H9 (cell line): ENCODE results near the gene OR52E1. TPM values are rescaled to one million over a fixed set of nuclear protein-coding genes. Genes with fewer than 3 reads are reported as not detected.

Source experiments
- DNase-seq: peaks from one replicate; pipeline ENCODE4 v3.0.0-alpha.2; 2017
- H2AFZ ChIP-seq: one replicate; pipeline ENCODE4 v1.6.1; 2013; ENCODE audit warnings: mild to moderate bottlenecking, low read length, control low read depth, moderate library complexity
- H2AK5ac ChIP-seq: 2 replicates; pipeline ENCODE4 v1.6.1; 2013; ENCODE audit warnings: low read length, control low read depth, mixed read lengths; ENCODE audit not compliant: insufficient read length
- H2BK120ac ChIP-seq: one replicate; pipeline ENCODE4 v1.6.1; 2013; ENCODE audit warnings: low read depth, mild to moderate bottlenecking, low read length, control low read depth, inconsistent platforms; ENCODE audit not compliant: poor library complexity, severe bottlenecking
- H2BK12ac ChIP-seq: 2 replicates; pipeline ENCODE4 v1.6.1; 2013; ENCODE audit warnings: low read length, control low read depth, mixed read lengths, low read depth; ENCODE audit not compliant: insufficient read length
- H2BK15ac ChIP-seq: 2 replicates; pipeline ENCODE4 v1.6.1; 2013; ENCODE audit warnings: low read depth, low read length, control low read depth
- H2BK20ac ChIP-seq: one replicate; pipeline ENCODE4 v1.6.1; 2013; ENCODE audit warnings: low read depth, mild to moderate bottlenecking, low read length, control low read depth, inconsistent platforms; ENCODE audit not compliant: poor library complexity, severe bottlenecking
- H2BK5ac ChIP-seq: 2 replicates; pipeline ENCODE4 v1.6.1; 2013; ENCODE audit warnings: low read length, control low read depth, mixed read lengths; ENCODE audit not compliant: insufficient read length
- H3K14ac ChIP-seq: 2 replicates; pipeline ENCODE4 v1.6.1; 2013; ENCODE audit warnings: low read length, control low read depth; ENCODE audit not compliant: insufficient read depth
- H3K18ac ChIP-seq: 2 replicates; pipeline ENCODE4 v1.6.1; 2013; ENCODE audit warnings: low read depth, mild to moderate bottlenecking, mixed read lengths, low read length, control low read depth; ENCODE audit not compliant: insufficient read length
- H3K23ac ChIP-seq: 2 replicates; pipeline ENCODE4 v1.6.1; 2013; ENCODE audit warnings: low read length, control low read depth, mixed read lengths, low read depth; ENCODE audit not compliant: insufficient read length
- H3K23me2 ChIP-seq: 2 replicates; pipeline ENCODE4 v1.6.1; 2013; ENCODE audit warnings: low read depth, mild to moderate bottlenecking, mixed read lengths, low read length, control low read depth; ENCODE audit not compliant: insufficient read length, poor library complexity, severe bottlenecking
- H3K27ac ChIP-seq: 2 replicates; pipeline ENCODE4 v1.5.1; 2013; ENCODE audit warnings: low read length, control low read depth, mixed read lengths, low read depth; ENCODE audit not compliant: insufficient read length
- H3K27me3 ChIP-seq: 2 replicates; pipeline ENCODE4 v1.6.1; 2013; ENCODE audit warnings: low read length, control low read depth, inconsistent platforms; ENCODE audit not compliant: insufficient read depth
- H3K4ac ChIP-seq: 2 replicates; pipeline ENCODE4 v1.6.1; 2013; ENCODE audit warnings: low read depth, mild to moderate bottlenecking, control low read depth, inconsistent platforms, low read length, moderate library complexity
- H3K4me1 ChIP-seq: 2 replicates; pipeline ENCODE4 v1.6.1; 2013; ENCODE audit warnings: low read length, control low read depth, inconsistent platforms; ENCODE audit not compliant: insufficient read depth
- H3K4me2 ChIP-seq: 2 replicates; pipeline ENCODE4 v1.6.1; 2013; ENCODE audit warnings: low read length, control low read depth, mixed read lengths; ENCODE audit not compliant: insufficient read length, insufficient read depth
- H3K56ac ChIP-seq: 2 replicates; pipeline ENCODE4 v1.6.1; 2013; ENCODE audit warnings: low read depth, mild to moderate bottlenecking, mixed read lengths, low read length, control low read depth; ENCODE audit not compliant: insufficient read length
- H3K79me1 ChIP-seq: 2 replicates; pipeline ENCODE4 v1.6.1; 2013; ENCODE audit warnings: low read depth, mild to moderate bottlenecking, moderate library complexity, low read length, control low read depth, inconsistent platforms; ENCODE audit not compliant: insufficient read depth, poor library complexity, severe bottlenecking
- H3K79me2 ChIP-seq: 2 replicates; pipeline ENCODE4 v1.6.1; 2013; ENCODE audit warnings: low read length, control low read depth, inconsistent platforms; ENCODE audit not compliant: insufficient read depth
- H3K9ac ChIP-seq: 2 replicates; pipeline ENCODE4 v1.6.1; 2013; ENCODE audit warnings: low read length, control low read depth, mixed read lengths; ENCODE audit not compliant: insufficient read length; ENCODE audit errors: extremely low read depth
- H3K9me3 ChIP-seq: one replicate; pipeline ENCODE4 v1.6.1; 2013; ENCODE audit warnings: low read depth, low read length, inconsistent platforms; ENCODE audit not compliant: control insufficient read depth
- H3T11ph ChIP-seq: one replicate; pipeline ENCODE4 v1.6.1; 2013; ENCODE audit warnings: mild to moderate bottlenecking, low read length, control low read depth, inconsistent platforms
- H4K20me1 ChIP-seq: one replicate; pipeline ENCODE4 v1.6.1; 2013; ENCODE audit not compliant: control insufficient read depth, insufficient read length, insufficient read depth
- H4K5ac ChIP-seq: 2 replicates; pipeline ENCODE4 v1.6.1; 2013; ENCODE audit warnings: low read depth, mild to moderate bottlenecking, mixed read lengths, low read length, control low read depth; ENCODE audit not compliant: insufficient read length
- H4K8ac ChIP-seq: replicated peaks from 2 replicates; pipeline ENCODE4 v1.6.1; 2013; ENCODE audit warnings: low read length, control low read depth, mixed read lengths, low read depth; ENCODE audit not compliant: insufficient read length
- H4K91ac ChIP-seq: 2 replicates; pipeline ENCODE4 v1.6.1; 2013; ENCODE audit warnings: low read depth, mild to moderate bottlenecking, moderate library complexity, mixed read lengths, low read length, control low read depth; ENCODE audit not compliant: insufficient read length
- H3K27ac Mint-ChIP-seq, 3 experiments: 2 replicates in 2 of 3; 3 replicates in 1 of 3; pipeline ENCODE4 v1.8.0; 2020 to 2021; ENCODE audit warnings: mixed read lengths in 3 of 3, mild to moderate bottlenecking in 1 of 3, moderate library complexity in 1 of 3
- H3K27me3 Mint-ChIP-seq: 2 replicates; pipeline ENCODE4 v1.8.0; 2021; ENCODE audit warnings: low read depth, mild to moderate bottlenecking, moderate library complexity, mixed read lengths
- H3K36me3 Mint-ChIP-seq, 3 experiments: 2 replicates in 2 of 3; 3 replicates in 1 of 3; pipeline ENCODE4 v1.8.0; 2020 to 2021; ENCODE audit warnings: low read depth in 3 of 3, mixed read lengths in 3 of 3; ENCODE audit not compliant: insufficient read depth in 1 of 3
- H3K4me1 Mint-ChIP-seq, 2 experiments: 2 replicates each; pipeline ENCODE4 v1.8.0; 2020; ENCODE audit warnings: mixed read lengths in 2 of 2
- H3K4me3 Mint-ChIP-seq, 2 experiments: 2 replicates in 1 of 2; 3 replicates in 1 of 2; pipeline ENCODE4 v1.8.0; 2020 to 2021; ENCODE audit warnings: mild to moderate bottlenecking in 2 of 2, mixed read lengths in 2 of 2, moderate library complexity in 1 of 2
- H3K9me3 Mint-ChIP-seq, 2 experiments: 2 replicates in 1 of 2; 3 replicates in 1 of 2; pipeline ENCODE4 v1.8.0; 2020; ENCODE audit warnings: mild to moderate bottlenecking in 2 of 2, mixed read lengths in 2 of 2, moderate library complexity in 1 of 2
- CTCF ChIP-seq: fragments of 200-600 bp; sonication (generic); conservative IDR thresholded peaks from 3 replicates; pipeline ENCODE4 v1.8.0; 2021; ENCODE audit warnings: antibody characterized with exemption, mild to moderate bottlenecking
- total RNA-seq: library from RNA; stranded (reverse); gene quantifications from 2 replicates; pipeline ENCODE4 v1.2.1, GENCODE V29; 2021

Gene OR52E1
- total RNA-seq, 1 experiment from 2014 or later = not detected

- no peaks in the 10 kb centered on the region for H4K20me1 ChIP-seq
- no peak overlapping the region for H2AFZ ChIP-seq
- H2BK15ac ChIP-seq = no peak overlapping the region
- Mint-ChIP-seq H3K4me3 (no peak overlapping the region), H3K27me3 (no peaks in the 10 kb centered on the region; the same call in 1 of the 2 replicates), H3K9me3 (peaks cover 0 to 4% of the 10 kb centered on the region in 2 experiments; a peak in 1 of 5 replicates), H3K36me3 (no peaks in the 10 kb centered on the region), H3K4me1 (peaks cover 2 to 3% of the 10 kb centered on the region in 2 experiments; a peak in 2 of 4 replicates), H3K27ac (no peak overlapping the region)
- no peak overlapping the region for H3K4ac ChIP-seq
- no peak overlapping the region for H4K8ac ChIP-seq
- H2BK20ac ChIP-seq = no peak overlapping the region
- no peak overlapping the region for H3T11ph ChIP-seq
- no peak overlapping the region for H2BK120ac ChIP-seq
- no peak overlapping the region for H4K5ac ChIP-seq
- H3K9ac ChIP-seq = no peak overlapping the region
- H3K9me3 ChIP-seq = no peaks in the 10 kb centered on the region
- H3K79me2 ChIP-seq = no peaks in the 10 kb centered on the region
- no peak overlapping the region for H3K18ac ChIP-seq
- H3K27me3 ChIP-seq = no peaks in the 10 kb centered on the region
- H4K91ac ChIP-seq = no peak overlapping the region
- no peak overlapping the region for H2BK5ac ChIP-seq
- H3K79me1 ChIP-seq = no peaks in the 10 kb centered on the region
- H3K23ac ChIP-seq = no peak overlapping the region
- DNase-seq = no peak
- H2BK12ac ChIP-seq = no peak overlapping the region
- no peaks in the 10 kb centered on the region for H3K23me2 ChIP-seq
- H3K14ac ChIP-seq = no peak overlapping the region
- no peak overlapping the region for H2AK5ac ChIP-seq
- no peak for TF ChIP-seq CTCF
- no peaks in the 10 kb centered on the region for H3K4me1 ChIP-seq
- H3K56ac ChIP-seq = no peak overlapping the region
- no peak overlapping the region for H3K27ac ChIP-seq
- no peak overlapping the region for H3K4me2 ChIP-seq
These were observed 48.2 kb downstream of the OR52E1 start for GRCh38 chr11:5117588-5117987.
